Measurements from ENCODE around the gene NOS3.

Gene NOS3

GRCh38 chr7:150999001-150999400 lies 8.2 kb downstream of the NOS3 start (continued):
- TF ChIP-seq OVOL3 (tag by site-specific recombination; IDR thresholded peaks at IDR 0.05) (no peak), ZNF350 (tag by site-specific recombination; IDR thresholded peaks at IDR 0.05) (no peak)

- ChIA-PET POLR2A (no interaction called here), CTCF (interaction anchor here (1.0 kb wide), 1 partner anchor 19 kb away, joined by 4 read pairs; no protein-coding TSS in a partner anchor)
- no peak overlapping the region for H3K4me3 ChIP-seq (ENCODE audit: low read depth, low read length)
- H3K36me3 ChIP-seq (ENCODE audit: control insufficient read depth in 2 of 2, insufficient read depth in 1 of 2, low read length in 2 of 2) = no peaks in the 10 kb centered on the region
- H3K9me3 ChIP-seq (ENCODE audit: control insufficient read depth, insufficient read depth, low read depth, low read length) = no peaks in the 10 kb centered on the region
- H3K4me1 ChIP-seq (ENCODE audit: control insufficient read depth, insufficient read depth, low read length) = no peaks in the 10 kb centered on the region
- no peak overlapping the region for H3K27ac ChIP-seq (ENCODE audit: extremely low read depth, low read depth, low read length)
- TF ChIP-seq ZNF114 (tag by site-specific recombination; IDR thresholded peaks at IDR 0.05) (no peak), KLF9 (tag by site-specific recombination; IDR thresholded peaks at IDR 0.05; ENCODE audit: low read depth) (0 out of 2 replicates have a peak, but pooled peaks have one; percentile 31), ZNF473 (tag by site-specific recombination; IDR thresholded peaks at IDR 0.05) (no peak), EGR2 (tag by site-specific recombination; IDR thresholded peaks at IDR 0.05; ENCODE audit: low read depth) (peak; percentile 98), ZNF544 (tag by site-specific recombination; IDR thresholded peaks at IDR 0.05) (no peak), GFI1B (tag by site-specific recombination; IDR thresholded peaks at IDR 0.05) (no peak), ZNF501 (tag by site-specific recombination; IDR thresholded peaks at IDR 0.05) (no peak), KLF7 (tag by site-specific recombination; IDR thresholded peaks at IDR 0.05; ENCODE audit: borderline replicate concordance) (no peak), ZFHX2 (tag by site-specific recombination; conservative IDR thresholded peaks at IDR 0.05) (peak; percentile 98), TSHZ1 (tag by site-specific recombination; IDR thresholded peaks at IDR 0.05; ENCODE audit: borderline replicate concordance) (no peak), ZNF660 (tag by site-specific recombination; IDR thresholded peaks at IDR 0.05) (no peak)
Observed at GRCh38 chr7:150999497-151000230, 8.8 kb downstream of the NOS3 start.

GRCh38 chr7:151000897-151001495 lies 10.2 kb downstream of the NOS3 start:
- TF ChIP-seq ZBTB44 (tag by site-specific recombination; IDR thresholded peaks at IDR 0.05) (no peak), MEIS1 (CRISPR knock-in tag; IDR thresholded peaks at IDR 0.05; ENCODE audit: borderline replicate concordance) (no peak), ZNF398 (tag by site-specific recombination; IDR thresholded peaks at IDR 0.05) (no peak), ZNF23 (tag by site-specific recombination; IDR thresholded peaks at IDR 0.05; ENCODE audit: borderline replicate concordance) (no peak), ZBTB20 (tag by site-specific recombination; IDR thresholded peaks at IDR 0.05) (no peak), REST (tag by site-specific recombination; IDR thresholded peaks at IDR 0.05) (no peak)
- ChIA-PET POLR2A (interaction anchor here (1.2 kb wide), 1 partner anchor 9 kb away, joined by 3 read pairs; no protein-coding TSS in a partner anchor), CTCF (interaction anchor here (0.7 to 1.5 kb wide), 2 partner anchors 10 kb away, joined by 3 to 4 read pairs; partner anchors contain the start of gene NOS3)
- no peak overlapping the region for H3K4me3 ChIP-seq (ENCODE audit: low read depth, low read length)
- no peaks in the 10 kb centered on the region for H3K9me3 ChIP-seq (ENCODE audit: control insufficient read depth, insufficient read depth, low read depth, low read length)
- H3K36me3 ChIP-seq (ENCODE audit: control insufficient read depth in 2 of 2, insufficient read depth in 1 of 2, low read length in 2 of 2) = no peaks in the 10 kb centered on the region
- no peaks in the 10 kb centered on the region for H3K4me1 ChIP-seq (ENCODE audit: control insufficient read depth, insufficient read depth, low read length)
- H3K27ac ChIP-seq (ENCODE audit: extremely low read depth, low read depth, low read length) = no peak overlapping the region

All from HEK293 (cell line).